K562 (cell line): Measurements from ENCODE around the gene EPGN.

Experiments used
- CTCF ChIP-seq, 3 experiments: IDR thresholded peaks in 2 of 3; conservative IDR thresholded peaks in 1 of 3; 2 replicates each; pipeline ENCODE4 v1.5.1; 2011 to 2012; ENCODE audit warnings: low read length in 3 of 3, mild to moderate bottlenecking in 3 of 3, control low read depth in 2 of 3, improper control_type of control experiment in 1 of 3, inconsistent platforms in 1 of 3, low read depth in 1 of 3, mixed read lengths in 1 of 3, moderate library complexity in 1 of 3; ENCODE audit not compliant: insufficient read depth in 2 of 3
- E2F6 ChIP-seq, 2 experiments: IDR thresholded peaks; 2 replicates each; pipeline ENCODE4 v1.6.1; 2011; ENCODE audit warnings: borderline replicate concordance in 1 of 2, control low read depth in 1 of 2, low read depth in 1 of 2, low read length in 1 of 2, mild to moderate bottlenecking in 1 of 2, mixed read lengths in 1 of 2, moderate library complexity in 1 of 2; ENCODE audit not compliant: insufficient read depth in 1 of 2, insufficient read length in 1 of 2, poor library complexity in 1 of 2, severe bottlenecking in 1 of 2; ENCODE audit errors: extremely low read depth in 1 of 2
- MAFK ChIP-seq: IDR thresholded peaks from 2 replicates; pipeline ENCODE4 v1.6.1; 2011; ENCODE audit warnings: low read length, improper control_type of control experiment
- MAZ ChIP-seq, 2 experiments: fragments of 450-650 bp in 1 of 2; sonication (generic) in 1 of 2; formaldehyde crosslinking; IDR thresholded peaks in 1 of 2; conservative IDR thresholded peaks in 1 of 2; 2 replicates each; pipeline versions ENCODE4 v1.4.0 to v1.5.0; 2020; ENCODE audit warnings: mild to moderate bottlenecking in 1 of 2, missing genetic modification reagents in 1 of 2
- MXI1 ChIP-seq: IDR thresholded peaks from 2 replicates; pipeline ENCODE4 v1.6.1; 2011; ENCODE audit warnings: low read depth, mild to moderate bottlenecking, improper control_type of control experiment, low read length
- MYBL2 ChIP-seq, 2 experiments: fragments of 450-650 bp in 1 of 2; sonication (generic) in 1 of 2; formaldehyde crosslinking in 1 of 2; IDR thresholded peaks; 2 replicates each; pipeline versions ENCODE4 v1.6.1 to v1.8.1; 2017 to 2022; ENCODE audit warnings: borderline replicate concordance in 1 of 2, inconsistent platforms in 1 of 2, low read depth in 1 of 2, mild to moderate bottlenecking in 1 of 2, missing genetic modification reagents in 1 of 2, moderate library complexity in 1 of 2
- POLR2AphosphoS5 ChIP-seq: IDR thresholded peaks from 2 replicates; pipeline ENCODE4 v1.6.1; 2011; ENCODE audit warnings: mild to moderate bottlenecking, low read depth, low read length, moderate library complexity; ENCODE audit not compliant: control insufficient read depth, insufficient read depth
- RBM22 ChIP-seq: fragments of 200-400 bp; formaldehyde crosslinking; IDR thresholded peaks from 2 replicates; pipeline ENCODE4 v1.6.1; 2018; ENCODE audit warnings: low read length, low read depth; ENCODE audit not compliant: poor library complexity, severe bottlenecking
- SIN3A ChIP-seq, 2 experiments: fragments of 150-350 bp in 1 of 2; IDR thresholded peaks; 2 replicates each; pipeline ENCODE4 v1.6.1; 2011 to 2016; ENCODE audit warnings: borderline replicate concordance in 2 of 2, low read depth in 2 of 2, low read length in 2 of 2, mild to moderate bottlenecking in 2 of 2, moderate library complexity in 2 of 2; ENCODE audit not compliant: control insufficient read depth in 1 of 2
- TOE1 ChIP-seq, 2 experiments: fragments of 450-650 bp in 1 of 2; sonication (generic) in 1 of 2; formaldehyde crosslinking in 1 of 2; IDR thresholded peaks; 2 replicates each; pipeline versions ENCODE4 v1.7.1 to v1.8.0; 2016 to 2022; ENCODE audit warnings: borderline replicate concordance in 2 of 2, mild to moderate bottlenecking in 2 of 2, antibody characterized with exemption in 1 of 2, inconsistent platforms in 1 of 2, low read depth in 1 of 2, missing genetic modification reagents in 1 of 2, moderate library complexity in 1 of 2
- ZNF551 ChIP-seq: fragments of 250-450 bp; sonication (Bioruptor Pico); IDR thresholded peaks from 2 replicates; pipeline ENCODE4 v1.5.0; 2021; ENCODE audit warnings: mild to moderate bottlenecking, moderate library complexity
- ZNF561 ChIP-seq: fragments of 450-650 bp; formaldehyde crosslinking; conservative IDR thresholded peaks from 2 replicates; pipeline ENCODE4 v1.4.0; 2020; ENCODE audit warnings: mild to moderate bottlenecking, moderate library complexity
- TF ChIP-seq, protein P1 (sequence below): fragments of 250-450 bp; sonication (Bioruptor Pico); IDR thresholded peaks from 2 replicates; pipeline ENCODE4 v1.8.0; 2021; ENCODE audit warnings: borderline replicate concordance, mild to moderate bottlenecking, moderate library complexity; ENCODE audit not compliant: poor library complexity, severe bottlenecking

DNA sequence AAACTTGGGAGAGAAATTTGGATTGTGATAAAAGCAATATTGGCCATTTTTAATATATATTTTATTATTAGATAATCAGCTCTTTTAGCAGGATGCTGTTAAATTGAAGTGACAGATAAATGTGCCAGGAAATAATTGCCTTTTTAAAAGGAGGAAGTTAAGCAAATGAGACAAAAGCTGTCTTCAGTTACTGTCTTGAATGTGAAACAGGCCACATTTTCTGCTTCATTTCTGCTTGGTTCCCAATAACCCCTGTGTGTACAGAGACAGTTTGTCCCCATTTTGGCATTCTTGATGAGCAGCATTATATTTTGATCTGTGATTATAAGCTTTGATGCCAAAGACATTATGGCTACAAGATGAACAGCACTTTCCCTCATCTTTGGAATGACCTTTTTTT is 953 bp downstream of the EPGN start:
- TF ChIP-seq MAZ (CRISPR knock-in tag; conservative IDR thresholded peaks at IDR 0.05 in 1 of 2, IDR thresholded peaks at IDR 0.05 in 1 of 2) = no peak
- TF ChIP-seq RBM22 = no peak
- no peak for TF ChIP-seq ZNF561 (CRISPR knock-in tag)
- no peak for TF ChIP-seq POLR2AphosphoS5
- TF ChIP-seq ZNF551 (CRISPR knock-in tag) = no peak
- TF ChIP-seq SIN3A (IDR thresholded peaks at IDR 0.05; ENCODE audit: borderline replicate concordance in 2 of 2, control insufficient read depth in 1 of 2, low read depth in 2 of 2, low read length in 2 of 2) = no peak
- TF ChIP-seq MAFK = no peak
- TF ChIP-seq, protein P1, sequence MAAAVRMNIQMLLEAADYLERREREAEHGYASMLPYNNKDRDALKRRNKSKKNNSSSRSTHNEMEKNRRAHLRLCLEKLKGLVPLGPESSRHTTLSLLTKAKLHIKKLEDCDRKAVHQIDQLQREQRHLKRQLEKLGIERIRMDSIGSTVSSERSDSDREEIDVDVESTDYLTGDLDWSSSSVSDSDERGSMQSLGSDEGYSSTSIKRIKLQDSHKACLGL (CRISPR knock-in tag) = no peak
- no peak for TF ChIP-seq TOE1 (IDR thresholded peaks at IDR 0.05; ENCODE audit: borderline replicate concordance)
- no peak for TF ChIP-seq TOE1 (CRISPR knock-in tag; IDR thresholded peaks at IDR 0.05; ENCODE audit: borderline replicate concordance, low read depth)
- no peak for TF ChIP-seq E2F6 (IDR thresholded peaks at IDR 0.05; ENCODE audit: borderline replicate concordance in 1 of 2, extremely low read depth in 1 of 2, insufficient read depth in 1 of 2, insufficient read length in 1 of 2, low read depth in 1 of 2, low read length in 1 of 2, poor library complexity in 1 of 2, severe bottlenecking in 1 of 2)
- TF ChIP-seq CTCF (IDR thresholded peaks at IDR 0.05 in 2 of 3, conservative IDR thresholded peaks at IDR 0.05 in 1 of 3; ENCODE audit: insufficient read depth in 2 of 3, low read depth in 1 of 3, low read length in 3 of 3) = no peak
- no peak for TF ChIP-seq MYBL2 (IDR thresholded peaks at IDR 0.05; ENCODE audit: low read depth)
- no peak for TF ChIP-seq MYBL2 (CRISPR knock-in tag; IDR thresholded peaks at IDR 0.05; ENCODE audit: borderline replicate concordance)
- no peak for TF ChIP-seq MXI1
